Lung (tissue), 12 donors: Measurements from ENCODE around the gene NR6A1. TPM values are rescaled to one million over a fixed set of nuclear protein-coding genes. Genes with fewer than 3 reads are reported as not detected.
A peak's percentile ranks its signal among the peaks of the same experiment; 100 is the strongest.

Experiments used
- ATAC-seq: fragments of 200-7000 bp; cut with Tn5 transposase; one replicate; pipeline ENCODE4 v1.9.1; 2020; ENCODE audit warnings: moderate number of reproducible peaks; ENCODE audit not compliant: insufficient read depth, low FRiP score
- DNase-seq, 3 donors: peaks; one replicate each; pipeline ENCODE4 v3.0.0-alpha.2; 2013 to 2017
- H3K27ac ChIP-seq, 2 donors: one replicate each; pipeline ENCODE4 v1.5.1; 2013; ENCODE audit warnings: mild to moderate bottlenecking in 2 of 2, moderate library complexity in 2 of 2, control low read depth in 1 of 2, inconsistent platforms in 1 of 2, low read depth in 1 of 2, low read length in 1 of 2
- H3K27me3 ChIP-seq, 3 donors: one replicate each; pipeline ENCODE4 v1.5.1; 2013; ENCODE audit warnings: low read length in 2 of 3; ENCODE audit not compliant: control insufficient read depth in 3 of 3, insufficient read depth in 3 of 3
- H3K36me3 ChIP-seq, 4 donors: one replicate each; pipeline ENCODE4 v1.5.1; 2013; ENCODE audit warnings: low read length in 4 of 4, mild to moderate bottlenecking in 1 of 4, moderate library complexity in 1 of 4; ENCODE audit not compliant: control insufficient read depth in 4 of 4, insufficient read depth in 4 of 4
- H3K4me1 ChIP-seq, 5 donors: one replicate each; pipeline ENCODE4 v1.5.1; 2013; ENCODE audit warnings: low read length in 5 of 5, mild to moderate bottlenecking in 2 of 5, moderate library complexity in 1 of 5; ENCODE audit not compliant: control insufficient read depth in 5 of 5, insufficient read depth in 5 of 5
- H3K4me3 ChIP-seq: one replicate; pipeline ENCODE4 v1.5.1; 2013; ENCODE audit warnings: mild to moderate bottlenecking, control low read depth, moderate library complexity
- H3K9ac ChIP-seq, 2 donors: one replicate each; pipeline ENCODE4 v1.5.1; 2013; ENCODE audit warnings: low read length in 2 of 2, control low read depth in 1 of 2; ENCODE audit not compliant: insufficient read depth in 1 of 2
- H3K9me3 ChIP-seq, 4 donors: one replicate each; pipeline ENCODE4 v1.5.1; 2013; ENCODE audit warnings: low read length in 3 of 4, mild to moderate bottlenecking in 1 of 4, moderate library complexity in 1 of 4; ENCODE audit not compliant: control insufficient read depth in 4 of 4, insufficient read depth in 3 of 4
- CTCF ChIP-seq: IDR thresholded peaks from 2 replicates; pipeline ENCODE4 v1.5.1; 2012; ENCODE audit warnings: mild to moderate bottlenecking; ENCODE audit errors: control extremely low read depth, extremely low read depth
- WGBS, 2 donors: extraction: QIAGEN DNeasy Blood & Tissue Kit; methylation state at CpG; one replicate each; pipeline ENCODE4 v1.1.7; 2013; 5-methylcytosine and 5-hydroxymethylcytosine counted together
- polyA plus RNA-seq, 2 donors: library from polyadenylated mRNA; stranded (reverse); fragments of 200-250 nt; gene quantifications; one replicate each; pipeline ENCODE4 v1.2.1, GENCODE V29; 2013
- total RNA-seq, 2 donors: library from RNA; depleted of rRNA in 1 of 2; stranded (reverse); fragments of >200 nt in 1 of 2; gene quantifications; one replicate each; pipeline ENCODE4 v1.2.1, GENCODE V29; 2014 to 2021
- donor health status: control.
- donor health status: control.
- donor health status: Bipolar disorder and iron deficiency.
- donor health status: healthy.
- donor health status: DM: yes; HTN: yes; CAD: no.

Gene NR6A1
- total and polyA plus RNA-seq, 4 donors, result 0.94 to 4.0 (median 2.4) TPM

- Histone ChIP-seq H3K27ac (no peak overlapping the region), H3K4me3 (no peak overlapping the region), H3K4me1 (peaks cover 0 to 20% (median 13%) of the 10 kb centered on the region in 5 donors), H3K9me3 (no peaks in the 10 kb centered on the region), H3K36me3 (peaks cover 0 to 16% (median under 1%) of the 10 kb centered on the region in 4 donors), H3K9ac (no peak overlapping the region), H3K27me3 (no peaks in the 10 kb centered on the region)
- 76 to 84% methylated on average over 2 of the region's 2 CpGs for WGBS, 2 donors
- ATAC-seq, result no peak
- DNase-seq, result no peak
- TF ChIP-seq CTCF, result no peak
Observed at GRCh38 chr9:124789531-124789930, 18.4 kb upstream of the NR6A1 start.

- WGBS, 2 donors, result 82 to 98% methylated on average over 3 of the region's 3 CpGs
- peaks cover 0 to 14% (median under 1%) of the 10 kb centered on the region in 4 donors for H3K36me3 ChIP-seq
- H3K27me3 ChIP-seq, result no peaks in the 10 kb centered on the region
- ATAC-seq, result no peak
- no peak for DNase-seq
- no peak for TF ChIP-seq CTCF
- no peak overlapping the region for H3K9ac ChIP-seq
- H3K4me3 ChIP-seq, result no peak overlapping the region
- peaks cover 0 to 16% (median 15%) of the 10 kb centered on the region in 5 donors for H3K4me1 ChIP-seq
- no peaks in the 10 kb centered on the region for H3K9me3 ChIP-seq
- H3K27ac ChIP-seq, result no peak overlapping the region
Observed at GRCh38 chr9:124788542-124789217, 17.6 kb upstream of the NR6A1 start.

- no peaks in the 10 kb centered on the region for H3K9me3 ChIP-seq
- H3K4me3 ChIP-seq, result no peak overlapping the region
- peaks cover 0 to 13% (median under 1%) of the 10 kb centered on the region in 4 donors for H3K36me3 ChIP-seq
- peaks cover 0 to 11% (median 6%) of the 10 kb centered on the region in 5 donors for H3K4me1 ChIP-seq
- 95 to 96% methylated on average over 20 of the region's 20 CpGs for WGBS, 2 donors
- no peak for TF ChIP-seq CTCF
- H3K27me3 ChIP-seq, result no peaks in the 10 kb centered on the region
- H3K27ac ChIP-seq, result no peak overlapping the region
- DNase-seq, result peak in 1 of 3 donors; percentile 10
- ATAC-seq, result no peak
- no peak overlapping the region for H3K9ac ChIP-seq
Observed at GRCh38 chr9:124786881-124787573, 15.9 kb upstream of the NR6A1 start.
